Keratinocyte (primary cell): ENCODE results near the gene GABRG1.

ENCODE experiments used
- CTCF ChIP-seq, 3 experiments: IDR thresholded peaks in 1 of 3; conservative IDR thresholded peaks in 1 of 3; optimal IDR thresholded peaks in 1 of 3; 2 replicates in 2 of 3; 3 replicates in 1 of 3; pipeline versions ENCODE3 to v1.5.1; 2011; ENCODE audit warnings: low read length in 3 of 3, mild to moderate bottlenecking in 3 of 3, moderate library complexity in 2 of 3, control low read depth in 1 of 3, inconsistent platforms in 1 of 3; ENCODE audit not compliant: insufficient read depth in 2 of 3; ENCODE audit errors: extremely low read depth in 1 of 3
- EZH2 ChIP-seq: IDR thresholded peaks from one replicate; pipeline ENCODE4 v1.6.1; 2012; ENCODE audit warnings: inconsistent platforms, mild to moderate bottlenecking, low read length, moderate library complexity

DNA sequence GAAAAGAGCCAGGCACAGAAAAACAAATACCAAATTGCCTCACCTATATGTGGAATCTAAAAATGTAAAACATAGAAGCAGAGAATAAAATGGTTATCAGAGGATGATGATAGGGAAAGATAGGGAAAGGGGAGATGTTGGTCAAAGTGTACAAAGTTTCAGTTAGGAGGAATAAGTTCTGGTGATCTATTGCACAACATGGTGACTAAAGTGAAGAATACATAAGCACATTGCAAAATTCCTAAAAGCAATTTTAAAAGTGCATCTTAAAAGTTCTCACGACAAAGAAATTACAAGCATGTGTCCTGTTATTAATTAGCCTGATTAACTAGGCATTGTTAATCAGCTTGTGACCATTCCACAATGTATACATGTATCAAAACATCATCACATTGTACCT lies 136.0 kb downstream of the GABRG1 start:
- no peak for TF ChIP-seq CTCF (optimal IDR thresholded peaks at IDR 0.05 in 1 of 3, IDR thresholded peaks at IDR 0.05 in 1 of 3, conservative IDR thresholded peaks at IDR 0.05 in 1 of 3; ENCODE audit: extremely low read depth in 1 of 3, insufficient read depth in 2 of 3, low read length in 3 of 3)
- no peak for TF ChIP-seq EZH2
